ENCODE measurements around the gene MORF4L1. TPM values are rescaled to one million over a fixed set of nuclear protein-coding genes. Genes with fewer than 3 reads are reported as not detected.

Gene MORF4L1
- polyA plus RNA-seq, 1 donor from 2014 or later, result 1,505 TPM

DNA sequence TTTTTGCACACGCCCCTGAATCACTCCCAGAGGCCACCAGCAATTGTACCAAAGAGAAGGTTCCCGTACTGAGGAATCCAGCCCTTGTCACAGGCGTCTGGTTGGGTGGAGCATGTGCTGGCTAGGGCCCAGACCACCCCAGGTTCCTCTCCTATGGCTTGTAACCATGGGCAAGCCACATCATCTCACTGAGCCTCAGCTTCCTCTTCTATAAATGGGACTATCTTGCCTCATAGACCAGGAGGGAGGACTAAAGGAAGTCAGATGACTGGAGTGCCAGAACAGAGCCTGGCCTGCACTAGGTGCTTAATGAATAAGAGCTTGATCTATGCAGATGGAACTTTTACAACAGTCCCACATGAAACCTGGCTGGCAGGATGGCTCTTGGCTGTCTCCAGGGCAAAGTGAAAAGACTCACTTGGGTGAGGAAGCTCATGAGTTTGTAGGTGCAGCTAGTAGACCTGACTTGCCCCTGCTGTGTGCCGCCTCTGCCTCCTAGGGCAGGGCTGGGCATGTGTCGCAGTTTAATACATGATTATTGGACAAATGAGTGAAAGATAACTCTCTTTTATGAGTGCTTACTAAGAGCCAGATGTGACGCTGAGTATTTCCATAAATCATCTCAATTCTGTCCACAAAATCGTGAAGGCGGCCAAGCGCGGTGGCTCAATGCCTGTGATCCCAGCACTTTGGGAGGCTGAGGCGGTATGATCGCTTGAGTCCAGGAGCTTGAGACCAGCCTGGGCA, 42.8 kb downstream of the MORF4L1 start:
- Histone ChIP-seq H3K4me2 (ENCODE audit: low read length) (no peak overlapping the region), H4K20me1 (ENCODE audit: insufficient read depth) (peaks cover under 1% of the 10 kb centered on the region), H3K9me2 (ENCODE audit: insufficient read depth, low read length) (no peaks in the 10 kb centered on the region), H3K79me2 (replicated peaks; ENCODE audit: insufficient read depth, low read length) (no peaks in the 10 kb centered on the region), H2AFZ (ENCODE audit: low read depth, low read length) (no peak overlapping the region), H3F3A (ENCODE audit: insufficient read depth, low read length, poor library complexity, severe bottlenecking) (no peaks in the 10 kb centered on the region), H3K36me3 (ENCODE audit: insufficient read depth, low read length) (no peaks in the 10 kb centered on the region), H3K27me3 (ENCODE audit: insufficient read depth, low read depth, low read length) (no peaks in the 10 kb centered on the region), H3K4me3 (ENCODE audit: low read length) (no peak overlapping the region), H3K9me3 (ENCODE audit: low read length) (no peaks in the 10 kb centered on the region), H3K9ac (ENCODE audit: low read length) (no peak overlapping the region), H3K27ac (ENCODE audit: low read length) (no peak overlapping the region)
- TF ChIP-seq, protein P1, sequence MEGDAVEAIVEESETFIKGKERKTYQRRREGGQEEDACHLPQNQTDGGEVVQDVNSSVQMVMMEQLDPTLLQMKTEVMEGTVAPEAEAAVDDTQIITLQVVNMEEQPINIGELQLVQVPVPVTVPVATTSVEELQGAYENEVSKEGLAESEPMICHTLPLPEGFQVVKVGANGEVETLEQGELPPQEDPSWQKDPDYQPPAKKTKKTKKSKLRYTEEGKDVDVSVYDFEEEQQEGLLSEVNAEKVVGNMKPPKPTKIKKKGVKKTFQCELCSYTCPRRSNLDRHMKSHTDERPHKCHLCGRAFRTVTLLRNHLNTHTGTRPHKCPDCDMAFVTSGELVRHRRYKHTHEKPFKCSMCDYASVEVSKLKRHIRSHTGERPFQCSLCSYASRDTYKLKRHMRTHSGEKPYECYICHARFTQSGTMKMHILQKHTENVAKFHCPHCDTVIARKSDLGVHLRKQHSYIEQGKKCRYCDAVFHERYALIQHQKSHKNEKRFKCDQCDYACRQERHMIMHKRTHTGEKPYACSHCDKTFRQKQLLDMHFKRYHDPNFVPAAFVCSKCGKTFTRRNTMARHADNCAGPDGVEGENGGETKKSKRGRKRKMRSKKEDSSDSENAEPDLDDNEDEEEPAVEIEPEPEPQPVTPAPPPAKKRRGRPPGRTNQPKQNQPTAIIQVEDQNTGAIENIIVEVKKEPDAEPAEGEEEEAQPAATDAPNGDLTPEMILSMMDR (IDR thresholded peaks at IDR 0.05; ENCODE audit: poor library complexity, severe bottlenecking), result no peak
- no peak for TF ChIP-seq RAD21 (conservative IDR thresholded peaks at IDR 0.05)
- TF ChIP-seq TAF1 (IDR thresholded peaks at IDR 0.05; ENCODE audit: low read depth), result no peak
- no peak for TF ChIP-seq SMC3 (conservative IDR thresholded peaks at IDR 0.05; ENCODE audit: poor library complexity)
- no peak for TF ChIP-seq MXI1 (conservative IDR thresholded peaks at IDR 0.05; ENCODE audit: poor library complexity, severe bottlenecking)
- no peak for TF ChIP-seq POLR2AphosphoS5 (IDR thresholded peaks at IDR 0.05)
- TF ChIP-seq EZH2 (IDR thresholded peaks at IDR 0.05; ENCODE audit: borderline replicate concordance, insufficient read depth, low read length, poor library complexity, severe bottlenecking), result no peak
- no peak for TF ChIP-seq EP300 (conservative IDR thresholded peaks at IDR 0.05; ENCODE audit: poor library complexity, severe bottlenecking)
- no peak for TF ChIP-seq REST (IDR thresholded peaks at IDR 0.05; ENCODE audit: borderline replicate concordance)

DNA sequence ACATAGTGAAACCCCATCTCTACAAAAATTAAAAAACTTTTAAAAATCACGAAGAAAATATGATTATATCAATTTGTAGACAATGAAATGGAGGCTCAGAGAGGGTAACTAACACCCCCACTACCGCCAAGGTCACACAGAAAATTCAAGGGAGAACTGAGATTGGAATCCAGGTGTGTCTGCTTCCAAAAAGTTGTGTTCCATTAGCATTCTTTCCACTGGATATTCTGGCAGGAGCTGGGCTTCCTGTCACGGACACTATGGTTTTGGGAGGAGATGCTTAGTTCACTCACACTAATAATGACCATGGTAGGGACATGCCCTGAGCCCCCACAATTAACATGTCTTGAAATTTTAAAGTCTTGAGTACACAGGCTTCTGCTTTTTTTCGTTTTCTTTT, 43.4 kb downstream of the MORF4L1 start:
- H4K20me1 ChIP-seq (ENCODE audit: insufficient read depth), result no peaks in the 10 kb centered on the region
- no peak overlapping the region for H3K4me2 ChIP-seq (ENCODE audit: low read length)
- no peaks in the 10 kb centered on the region for H3K36me3 ChIP-seq (ENCODE audit: insufficient read depth, low read length)
- H3K9ac ChIP-seq (ENCODE audit: low read length), result no peak overlapping the region
- TF ChIP-seq EP300 (conservative IDR thresholded peaks at IDR 0.05; ENCODE audit: poor library complexity, severe bottlenecking), result no peak
- TF ChIP-seq, protein P1 (IDR thresholded peaks at IDR 0.05; ENCODE audit: poor library complexity, severe bottlenecking), result no peak
- TF ChIP-seq SMC3 (conservative IDR thresholded peaks at IDR 0.05; ENCODE audit: poor library complexity), result no peak
- TF ChIP-seq REST (IDR thresholded peaks at IDR 0.05; ENCODE audit: borderline replicate concordance), result no peak
- no peak for TF ChIP-seq POLR2AphosphoS5 (IDR thresholded peaks at IDR 0.05)
- TF ChIP-seq TAF1 (IDR thresholded peaks at IDR 0.05; ENCODE audit: low read depth), result no peak
- TF ChIP-seq EZH2 (IDR thresholded peaks at IDR 0.05; ENCODE audit: borderline replicate concordance, insufficient read depth, low read length, poor library complexity, severe bottlenecking), result no peak
- no peak for TF ChIP-seq MXI1 (conservative IDR thresholded peaks at IDR 0.05; ENCODE audit: poor library complexity, severe bottlenecking)
- no peak for TF ChIP-seq RAD21 (conservative IDR thresholded peaks at IDR 0.05)
- H3K27ac ChIP-seq (ENCODE audit: low read length), result no peak overlapping the region
- H3K4me3 ChIP-seq (ENCODE audit: low read length), result no peak overlapping the region
- H3K79me2 ChIP-seq (replicated peaks; ENCODE audit: insufficient read depth, low read length), result no peaks in the 10 kb centered on the region
- no peak overlapping the region for H2AFZ ChIP-seq (ENCODE audit: low read depth, low read length)
- no peaks in the 10 kb centered on the region for H3F3A ChIP-seq (ENCODE audit: insufficient read depth, low read length, poor library complexity, severe bottlenecking)
- no peaks in the 10 kb centered on the region for H3K9me2 ChIP-seq (ENCODE audit: insufficient read depth, low read length)
- H3K9me3 ChIP-seq (ENCODE audit: low read length), result no peaks in the 10 kb centered on the region
- no peaks in the 10 kb centered on the region for H3K27me3 ChIP-seq (ENCODE audit: insufficient read depth, low read depth, low read length)
